Fibroblast of lung (primary cell): ENCODE results near the gene ROBO3.

Source experiments
- CTCF ChIP-seq, 2 donors: IDR thresholded peaks in 1 of 2; conservative IDR thresholded peaks in 1 of 2; 1 replicate in 1 of 2; 2 replicates in 1 of 2; pipeline ENCODE4 v1.5.1; 2011 to 2012; ENCODE audit warnings: low read length in 2 of 2, control low read depth in 1 of 2, inconsistent platforms in 1 of 2, low read depth in 1 of 2, mild to moderate bottlenecking in 1 of 2
- EZH2 ChIP-seq: IDR thresholded peaks from 2 replicates; pipeline ENCODE4 v1.5.1; 2012; ENCODE audit warnings: low read length, control low read depth, mild to moderate bottlenecking; ENCODE audit errors: missing control alignments

DNA sequence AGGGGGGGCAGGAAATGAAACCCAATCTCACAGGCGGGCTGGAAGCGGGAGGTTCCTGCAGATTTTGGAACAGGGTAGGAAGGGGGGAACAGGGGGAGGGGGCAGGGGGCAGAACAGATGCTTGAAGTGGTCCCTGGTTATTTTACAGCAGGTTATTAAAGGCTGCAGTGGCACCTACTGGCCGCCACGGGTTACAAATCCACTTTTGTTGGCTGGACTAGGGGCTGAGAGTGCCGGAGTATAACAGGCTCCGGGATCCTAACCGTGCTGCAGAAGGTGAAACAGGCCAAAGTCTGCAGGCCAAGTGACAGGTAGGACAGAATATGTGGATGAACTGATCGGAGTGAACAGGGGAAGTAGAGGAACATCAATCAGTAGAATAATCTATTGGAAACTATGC, 2.5 kb downstream of the ROBO3 start:
- TF ChIP-seq CTCF (conservative IDR thresholded peaks at IDR 0.05 in 1 of 2, IDR thresholded peaks at IDR 0.05 in 1 of 2; ENCODE audit: low read depth in 1 of 2, low read length in 2 of 2), result peak; percentile 46 to 64
- no peak for TF ChIP-seq EZH2
